Sigmoid colon (tissue), 4 donors: Measurements from ENCODE around the gene NUMBL.

ENCODE experiments used
- EP300 ChIP-seq, 4 donors: sonication (generic); formaldehyde crosslinking; IDR thresholded peaks; one replicate each; pipeline ENCODE4 v1.6.1; 2017; ENCODE audit warnings: antibody characterized with exemption in 4 of 4
- POLR2AphosphoS5 ChIP-seq, 4 donors: sonication (generic); formaldehyde crosslinking; IDR thresholded peaks; one replicate each; pipeline ENCODE4 v1.6.1; 2017; ENCODE audit warnings: antibody characterized with exemption in 4 of 4
- TF ChIP-seq, protein P1 (sequence below), 4 experiments: fragments of 450-650 bp in 3 of 4; fragments of 200-600 bp in 1 of 4; IDR thresholded peaks; one replicate each; pipeline ENCODE4 v1.5.1; 2016 to 2019; ENCODE audit warnings: antibody characterized with exemption in 4 of 4, mild to moderate bottlenecking in 3 of 4, moderate library complexity in 2 of 4

GRCh38 chr19:40690050-40690692 is at the start of gene NUMBL:
- TF ChIP-seq, protein P1, sequence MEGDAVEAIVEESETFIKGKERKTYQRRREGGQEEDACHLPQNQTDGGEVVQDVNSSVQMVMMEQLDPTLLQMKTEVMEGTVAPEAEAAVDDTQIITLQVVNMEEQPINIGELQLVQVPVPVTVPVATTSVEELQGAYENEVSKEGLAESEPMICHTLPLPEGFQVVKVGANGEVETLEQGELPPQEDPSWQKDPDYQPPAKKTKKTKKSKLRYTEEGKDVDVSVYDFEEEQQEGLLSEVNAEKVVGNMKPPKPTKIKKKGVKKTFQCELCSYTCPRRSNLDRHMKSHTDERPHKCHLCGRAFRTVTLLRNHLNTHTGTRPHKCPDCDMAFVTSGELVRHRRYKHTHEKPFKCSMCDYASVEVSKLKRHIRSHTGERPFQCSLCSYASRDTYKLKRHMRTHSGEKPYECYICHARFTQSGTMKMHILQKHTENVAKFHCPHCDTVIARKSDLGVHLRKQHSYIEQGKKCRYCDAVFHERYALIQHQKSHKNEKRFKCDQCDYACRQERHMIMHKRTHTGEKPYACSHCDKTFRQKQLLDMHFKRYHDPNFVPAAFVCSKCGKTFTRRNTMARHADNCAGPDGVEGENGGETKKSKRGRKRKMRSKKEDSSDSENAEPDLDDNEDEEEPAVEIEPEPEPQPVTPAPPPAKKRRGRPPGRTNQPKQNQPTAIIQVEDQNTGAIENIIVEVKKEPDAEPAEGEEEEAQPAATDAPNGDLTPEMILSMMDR (IDR thresholded peaks at IDR 0.05), result no peak
- TF ChIP-seq POLR2AphosphoS5 (IDR thresholded peaks at IDR 0.05), result peak; percentile 51 to 82 (median 78)
- no peak for TF ChIP-seq EP300 (IDR thresholded peaks at IDR 0.05)
